H1 (cell line): ENCODE results near the gene SPATA4. TPM values are rescaled to one million over a fixed set of nuclear protein-coding genes. Genes with fewer than 3 reads are reported as not detected.

Experiments
- CTCF ChIA-PET: fragments of 300-600 bp; sonication (Branson Sonifier 250); formaldehyde crosslinking; loops from one replicate; lab custom pipeline; 2021; ENCODE audit not compliant: partially characterized antibody; lab: Charles Lee
- POLR2A ChIA-PET: fragments of 300-600 bp; sonication (Branson Sonifier 250); formaldehyde crosslinking; loops from one replicate; lab custom pipeline; 2021; ENCODE audit warnings: inconsistent platforms; ENCODE audit not compliant: partially characterized antibody; lab: Charles Lee
- DNase-seq, 2 experiments: peaks; one replicate each; pipeline versions ENCODE4 v3.0.0 to v3.0.0-alpha.2; 2010 to 2022; ENCODE audit warnings: low spot score in 2 of 2, low read depth in 1 of 2, mixed read lengths in 1 of 2
- FAIRE-seq: peaks from 2 replicates; lab custom pipeline; 2011; peaks lifted over from hg19 to GRCh38; lab: Jason Lieb, UNC
- H2AFZ ChIP-seq: 2 replicates; pipeline ENCODE4 v1.8.1; 2012; ENCODE audit warnings: low read length, inconsistent platforms
- H2AK5ac ChIP-seq: 2 replicates; pipeline ENCODE4 v1.6.1; 2013; ENCODE audit warnings: low read depth, low read length
- H2BK120ac ChIP-seq: replicated peaks from 2 replicates; pipeline ENCODE3; 2013; ENCODE audit warnings: low read depth, low read length, inconsistent platforms
- H2BK12ac ChIP-seq: 2 replicates; pipeline ENCODE4 v1.6.1; 2013; ENCODE audit warnings: low read depth, low read length
- H2BK15ac ChIP-seq: 2 replicates; pipeline ENCODE4 v1.6.1; 2013; ENCODE audit warnings: low read length
- H2BK20ac ChIP-seq: 2 replicates; pipeline ENCODE4 v1.6.1; 2013; ENCODE audit warnings: low read length
- H2BK5ac ChIP-seq: 2 replicates; pipeline ENCODE4 v1.6.1; 2013; ENCODE audit warnings: low read depth, low read length
- H3K14ac ChIP-seq: 2 replicates; pipeline ENCODE4 v1.6.1; 2013; ENCODE audit warnings: inconsistent platforms; ENCODE audit not compliant: insufficient read length
- H3K18ac ChIP-seq: 2 replicates; pipeline ENCODE4 v1.6.1; 2013; ENCODE audit warnings: low read length; ENCODE audit errors: extremely low read depth
- H3K23ac ChIP-seq: 2 replicates; pipeline ENCODE4 v1.6.1; 2013; ENCODE audit warnings: inconsistent platforms; ENCODE audit not compliant: insufficient read length
- H3K23me2 ChIP-seq: 2 replicates; pipeline ENCODE4 v1.6.1; 2013; ENCODE audit warnings: low read depth, low read length
- H3K27ac ChIP-seq: 2 replicates; pipeline ENCODE4 v1.6.1; 2011; ENCODE audit warnings: low read depth, low read length, inconsistent platforms
- H3K27me3 ChIP-seq, 4 experiments: replicated peaks in 1 of 4; 1 replicate in 1 of 4; 2 replicates in 3 of 4; pipeline versions ENCODE4 v1.6.1 to v1.8.1; 2011 to 2013; ENCODE audit warnings: low read length in 3 of 4, mild to moderate bottlenecking in 3 of 4, inconsistent platforms in 2 of 4, mixed read lengths in 2 of 4, moderate library complexity in 1 of 4; ENCODE audit not compliant: control insufficient read depth in 3 of 4, insufficient read depth in 3 of 4; ENCODE audit errors: extremely low read depth in 1 of 4
- H3K36me3 ChIP-seq, 4 experiments: 2 replicates each; pipeline versions ENCODE4 v1.6.1 to v1.8.1; 2011 to 2013; ENCODE audit warnings: mild to moderate bottlenecking in 4 of 4, low read length in 3 of 4, moderate library complexity in 2 of 4, control low read depth in 1 of 4, inconsistent platforms in 1 of 4; ENCODE audit not compliant: insufficient read depth in 4 of 4, control insufficient read depth in 2 of 4
- H3K4ac ChIP-seq: replicated peaks from 2 replicates; pipeline ENCODE3; 2013; ENCODE audit warnings: low read length, low read depth, mixed read lengths, inconsistent platforms; ENCODE audit not compliant: insufficient read length
- H3K4me1 ChIP-seq, 4 experiments: replicated peaks in 1 of 4; 1 replicate in 1 of 4; 2 replicates in 3 of 4; pipeline versions ENCODE4 v1.6.1 to v1.8.1; 2011 to 2013; ENCODE audit warnings: low read length in 3 of 4, inconsistent platforms in 2 of 4, mixed read lengths in 1 of 4; ENCODE audit not compliant: insufficient read depth in 4 of 4, control insufficient read depth in 3 of 4
- H3K4me2 ChIP-seq, 2 experiments: 2 replicates each; pipeline versions ENCODE4 v1.6.1 to v1.8.1; 2011 to 2013; ENCODE audit warnings: low read depth in 2 of 2, low read length in 2 of 2, control low read depth in 1 of 2, inconsistent platforms in 1 of 2, mild to moderate bottlenecking in 1 of 2; ENCODE audit not compliant: insufficient read depth in 1 of 2
- H3K4me3 ChIP-seq, 4 experiments: fragments of 200-600, 300-600 bp in 1 of 4; sonication (generic), shearing (Covaris generic), sonication (Bioruptor Twin) in 1 of 4; 2 replicates each; pipeline versions ENCODE4 v1.5.1 to v1.8.1; 2011 to 2016; ENCODE audit warnings: low read length in 4 of 4, low read depth in 3 of 4, control low read depth in 2 of 4, inconsistent platforms in 2 of 4, mild to moderate bottlenecking in 2 of 4, mixed read lengths in 1 of 4, moderate library complexity in 1 of 4; ENCODE audit not compliant: insufficient read depth in 2 of 4; ENCODE audit errors: extremely low read depth in 1 of 4
- H3K56ac ChIP-seq: replicated peaks from 2 replicates; pipeline ENCODE3; 2013; ENCODE audit warnings: low read depth, mild to moderate bottlenecking, mixed read lengths, low read length, inconsistent platforms; ENCODE audit not compliant: insufficient read length
- H3K79me1 ChIP-seq: 2 replicates; pipeline ENCODE4 v1.6.1; 2013; ENCODE audit warnings: low read depth, low read length, control low read depth
- H3K79me2 ChIP-seq, 2 experiments: 2 replicates each; pipeline versions ENCODE4 v1.6.1 to v1.8.1; 2012 to 2013; ENCODE audit warnings: low read length in 2 of 2, mild to moderate bottlenecking in 2 of 2, inconsistent platforms in 1 of 2; ENCODE audit not compliant: insufficient read depth in 2 of 2, control insufficient read depth in 1 of 2
- H3K9ac ChIP-seq, 4 experiments: replicated peaks in 1 of 4; 1 replicate in 1 of 4; 2 replicates in 3 of 4; pipeline versions ENCODE4 v1.6.1 to v1.8.1; 2011 to 2013; ENCODE audit warnings: low read depth in 3 of 4, low read length in 3 of 4, control low read depth in 2 of 4, mild to moderate bottlenecking in 2 of 4, moderate library complexity in 2 of 4, inconsistent platforms in 1 of 4; ENCODE audit errors: extremely low read depth in 1 of 4
- H3K9me3 ChIP-seq, 2 experiments: 2 replicates each; pipeline versions ENCODE4 v1.6.1 to v1.8.1; 2012 to 2013; ENCODE audit warnings: mild to moderate bottlenecking in 2 of 2, moderate library complexity in 2 of 2, control low read depth in 1 of 2, inconsistent platforms in 1 of 2, low read depth in 1 of 2, low read length in 1 of 2, mixed read lengths in 1 of 2; ENCODE audit not compliant: insufficient read depth in 2 of 2
- H4K20me1 ChIP-seq, 2 experiments: replicated peaks in 1 of 2; 2 replicates each; pipeline versions ENCODE3 to v1.8.1; 2011 to 2013; ENCODE audit warnings: inconsistent platforms in 2 of 2, low read length in 2 of 2, mild to moderate bottlenecking in 1 of 2; ENCODE audit not compliant: insufficient read depth in 2 of 2, control insufficient read depth in 1 of 2
- H4K5ac ChIP-seq: 2 replicates; pipeline ENCODE4 v1.6.1; 2013; ENCODE audit warnings: low read length, low read depth, mixed read lengths, inconsistent platforms; ENCODE audit not compliant: insufficient read length
- H4K8ac ChIP-seq: 2 replicates; pipeline ENCODE4 v1.8.0; 2013; ENCODE audit warnings: mild to moderate bottlenecking, moderate library complexity, low read length, inconsistent platforms; ENCODE audit not compliant: insufficient read depth; ENCODE audit errors: extremely low read depth
- H4K91ac ChIP-seq: replicated peaks from 2 replicates; pipeline ENCODE3; 2013; ENCODE audit warnings: low read length, mixed read lengths, inconsistent platforms; ENCODE audit not compliant: insufficient read length
- CTCF ChIP-seq, 3 experiments: IDR thresholded peaks; 1 replicate in 2 of 3; 2 replicates in 1 of 3; pipeline versions ENCODE4 v1.5.1 to v1.6.1; 2011; ENCODE audit warnings: low read length in 3 of 3, mild to moderate bottlenecking in 3 of 3, inconsistent platforms in 2 of 3, low read depth in 1 of 3, moderate library complexity in 1 of 3; ENCODE audit not compliant: insufficient read depth in 1 of 3; ENCODE audit errors: control extremely low read depth in 1 of 3
- JUND ChIP-seq: IDR thresholded peaks from 2 replicates; pipeline ENCODE4 v1.6.1; 2011; ENCODE audit warnings: mild to moderate bottlenecking, improper control_type of control experiment, low read length
- RAD21 ChIP-seq, 2 experiments: IDR thresholded peaks in 1 of 2; conservative IDR thresholded peaks in 1 of 2; 2 replicates each; pipeline ENCODE4 v1.6.1; 2011; ENCODE audit warnings: low read depth in 2 of 2, low read length in 2 of 2, improper control_type of control experiment in 1 of 2, inconsistent platforms in 1 of 2, mild to moderate bottlenecking in 1 of 2, moderate library complexity in 1 of 2
- WGBS, 2 experiments: shearing (Covaris generic) in 1 of 2; methylation state at CpG; one replicate each; pipeline versions ENCODE4 v1.1.6 to v1.1.7; 2013 to 2015; ENCODE audit warnings: low lambda C conversion rate in 2 of 2, mixed read lengths in 2 of 2, inconsistent platforms in 1 of 2, low coverage in 1 of 2, missing lambda C conversion rate in 1 of 2; ENCODE audit not compliant: insufficient replicate concordance in 2 of 2, insufficient coverage in 1 of 2, insufficient read length in 1 of 2; ENCODE audit errors: extremely low coverage in 1 of 2, missing lambda C conversion rate in 1 of 2; 5-methylcytosine and 5-hydroxymethylcytosine counted together
- polyA plus RNA-seq, 7 experiments: library from polyadenylated mRNA; depleted of rRNA in 3 of 7; stranded (reverse) in 5 of 7; unstranded in 2 of 7; fragments of >200 nt in 5 of 7; fragments of 200-250 nt in 2 of 7; gene quantifications; 1 replicate in 5 of 7; 2 replicates in 1 of 7; 4 replicates in 1 of 7; pipeline versions ENCODE4 v1.2.1 to v1.2.3, GENCODE V29; 2011 to 2013; ENCODE audit warnings: missing spikeins in 2 of 7, mixed read lengths in 2 of 7
- total RNA-seq: library from RNA; stranded (reverse); fragmentation: NEBNext Ultra II Directional; extraction: Animal tissue kit (Norgen Biotek cat#: 25700); gene quantifications from 2 replicates; pipeline ENCODE4 v1.2.1, GENCODE V29; 2021

Gene SPATA4
- total and polyA plus RNA-seq, 2 of the 8 experiments (the other 6 are each of a cell fraction or from before 2014, with no cell fraction given), result not detected

DNA sequence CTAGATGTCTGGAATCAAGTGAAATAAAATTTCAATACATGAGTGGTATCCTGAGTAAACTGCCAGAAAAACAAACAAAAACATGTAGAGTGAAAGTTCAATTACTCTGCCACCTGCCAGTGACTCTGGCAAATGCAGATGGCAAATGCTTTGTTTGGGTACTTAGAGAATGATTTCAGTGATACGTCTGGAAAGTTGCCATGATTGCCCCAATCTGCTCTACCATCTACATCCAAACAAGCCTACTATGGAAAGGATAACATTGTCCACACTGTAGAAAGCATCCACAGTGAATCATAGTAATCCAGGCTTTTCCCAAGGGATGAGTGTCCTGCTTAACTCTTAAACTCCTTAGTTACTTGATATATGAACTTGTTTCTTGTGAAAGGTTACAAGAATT is 3.4 kb downstream of the SPATA4 start:
- Histone ChIP-seq H4K20me1 (no peaks in the 10 kb centered on the region), H3K9ac (no peak overlapping the region), H3K9me3 (no peaks in the 10 kb centered on the region), H3K36me3 (no peaks in the 10 kb centered on the region), H3K27ac (no peak overlapping the region), H2BK12ac (no peak overlapping the region), H2BK120ac (no peak overlapping the region), H3K79me2 (no peaks in the 10 kb centered on the region), H3K27me3 (no peaks in the 10 kb centered on the region), H2BK5ac (no peak overlapping the region), H3K4me1 (peaks cover 0 to 13% (median 5%) of the 10 kb centered on the region in 4 experiments; a peak in 5 of 7 replicates), H2AFZ (no peak overlapping the region), H3K14ac (no peak overlapping the region), H3K18ac (no peak overlapping the region), H2BK15ac (no peak overlapping the region), H4K8ac (no peak overlapping the region), H3K4ac (no peak overlapping the region), H3K23ac (no peak overlapping the region), H3K23me2 (peaks cover 2% of the 10 kb centered on the region; the same call in 1 of the 2 replicates), H3K4me3 (no peak overlapping the region), H2BK20ac (no peak overlapping the region), H2AK5ac (no peak overlapping the region), H3K4me2 (no peak overlapping the region), H3K79me1 (no peaks in the 10 kb centered on the region), H4K5ac (no peak overlapping the region), H4K91ac (no peak overlapping the region), H3K56ac (no peak overlapping the region)
- DNase-seq (no peak), FAIRE-seq (no peak)
- TF ChIP-seq JUND (no peak), CTCF (IDR thresholded peaks at IDR 0.05; ENCODE audit: control extremely low read depth in 1 of 3, insufficient read depth in 1 of 3, low read depth in 1 of 3, low read length in 3 of 3) (peak in 1 of 3 experiments; percentile 24; a peak in 1 of 4 replicates), RAD21 (IDR thresholded peaks at IDR 0.05 in 1 of 2, conservative IDR thresholded peaks at IDR 0.05 in 1 of 2; ENCODE audit: low read depth in 2 of 2, low read length in 2 of 2) (0 out of 4 replicates have a peak, but pooled peaks of 1 of the 2 experiments have one; percentile 10)
- CTCF ChIA-PET, result interaction anchor here (0.7 kb wide), 1 partner anchor 16 kb away, joined by 3 read pairs; no protein-coding TSS in a partner anchor
- POLR2A ChIA-PET, result no interaction called here
- WGBS, 2 experiments, result 63% methylated on average over 1 of the region's 1 CpG; no CpG with 5 or more reads in 1 of the 2 experiments
